Uterus (tissue), 4 donors: ENCODE data around the gene FAM180B. TPM values are rescaled to one million over a fixed set of nuclear protein-coding genes. Genes with fewer than 3 reads are reported as not detected.
"Not testable (repeated sequence)": the region's sequence is repeated elsewhere in the genome, so short reads cannot be mapped to it uniquely, and the experiment has no call there.

Experiments used
- DNase-seq, 2 donors: peaks; one replicate each; pipeline ENCODE4 v3.0.0-alpha.2; 2019 to 2020
- H3K27ac ChIP-seq, 2 donors: fragments of 200-600 bp; sonication (generic); 1 replicate in 1 of 2; 2 replicates in 1 of 2; pipeline ENCODE4 v1.5.1; 2016 to 2018
- H3K27me3 ChIP-seq, 2 donors: fragments of 200-600 bp; sonication (generic); one replicate each; pipeline ENCODE4 v1.5.1; 2018 to 2019; ENCODE audit warnings: control low read depth in 1 of 2
- H3K36me3 ChIP-seq, 2 donors: fragments of 200-600 bp; sonication (generic); one replicate each; pipeline ENCODE4 v1.5.1; 2019; ENCODE audit warnings: control low read depth in 1 of 2
- H3K4me1 ChIP-seq, 2 donors: fragments of 200-600 bp; sonication (generic); one replicate each; pipeline ENCODE4 v1.5.1; 2018 to 2019; ENCODE audit warnings: control low read depth in 1 of 2
- H3K4me3 ChIP-seq, 2 donors: fragments of 200-600 bp; sonication (generic); 1 replicate in 1 of 2; 2 replicates in 1 of 2; pipeline ENCODE4 v1.5.1; 2018 to 2019; ENCODE audit warnings: mild to moderate bottlenecking in 1 of 2
- H3K9me3 ChIP-seq, 2 donors: fragments of 200-600 bp; sonication (generic); one replicate each; pipeline ENCODE4 v1.5.1; 2019; ENCODE audit warnings: control low read depth in 1 of 2
- POLR2A ChIP-seq, 2 donors: fragments of 450-650 bp; IDR thresholded peaks; one replicate each; pipeline ENCODE4 v1.6.1; 2016; ENCODE audit warnings: antibody characterized with exemption in 2 of 2, mild to moderate bottlenecking in 1 of 2, moderate library complexity in 1 of 2
- intact Hi-C: fragments of 100-400 bp; cut with DNase I; formaldehyde crosslinking; loops from one replicate; pipeline ENCODE4 v1.15.1; 2023; ENCODE audit warnings: low total_unique reads
- total RNA-seq, 4 donors: library from RNA; depleted of rRNA in 3 of 4; stranded (reverse); fragments of >200 nt in 3 of 4; gene quantifications; one replicate each; pipeline versions ENCODE4 v1.1.0 to v1.2.4, GENCODE V29; 2014 to 2023
- TF ChIP-seq, protein P1 (sequence below), 4 experiments: fragments of 200-600 bp in 2 of 4; fragments of 450-650 bp in 2 of 4; sonication (generic) in 2 of 4; IDR thresholded peaks; one replicate each; pipeline ENCODE4 v1.5.1; 2016 to 2019; ENCODE audit warnings: antibody characterized with exemption in 4 of 4, mild to moderate bottlenecking in 2 of 4, moderate library complexity in 1 of 4
- donor health status: DM: yes; HTN: yes; CAD: no.

FAM180B gene
- total RNA-seq, 4 donors from 2014 or later = 0.21 to 0.30 TPM; not detected in 2

DNA sequence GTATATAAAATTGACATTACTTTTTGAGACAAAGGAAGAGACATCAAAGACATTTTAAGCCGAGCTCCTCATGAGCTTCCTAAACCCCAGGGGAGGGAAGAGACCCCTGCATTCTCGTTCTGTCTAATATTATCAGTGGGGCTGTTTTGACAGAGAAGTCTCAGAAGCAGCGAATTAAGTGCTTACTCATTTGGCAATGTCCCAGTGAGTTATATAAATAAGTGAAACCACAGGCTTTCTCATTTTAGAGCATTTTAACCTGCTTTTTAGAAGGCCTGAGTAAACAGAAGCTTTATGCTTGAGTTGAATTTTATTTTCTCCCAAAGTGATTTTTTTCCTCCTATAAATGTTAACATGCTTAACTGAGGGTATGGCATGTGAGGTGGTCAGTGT is 30.9 kb downstream of the FAM180B start:
- Histone ChIP-seq H3K36me3 (no peaks in the 10 kb centered on the region), H3K4me3 (no peak overlapping the region), H3K4me1 (no peaks in the 10 kb centered on the region), H3K27ac (no peak overlapping the region), H3K9me3 (no peaks in the 10 kb centered on the region), H3K27me3 (no peaks in the 10 kb centered on the region)
- DNase-seq = no peak
- no peak for TF ChIP-seq POLR2A (IDR thresholded peaks at IDR 0.05)
- TF ChIP-seq, protein P1, sequence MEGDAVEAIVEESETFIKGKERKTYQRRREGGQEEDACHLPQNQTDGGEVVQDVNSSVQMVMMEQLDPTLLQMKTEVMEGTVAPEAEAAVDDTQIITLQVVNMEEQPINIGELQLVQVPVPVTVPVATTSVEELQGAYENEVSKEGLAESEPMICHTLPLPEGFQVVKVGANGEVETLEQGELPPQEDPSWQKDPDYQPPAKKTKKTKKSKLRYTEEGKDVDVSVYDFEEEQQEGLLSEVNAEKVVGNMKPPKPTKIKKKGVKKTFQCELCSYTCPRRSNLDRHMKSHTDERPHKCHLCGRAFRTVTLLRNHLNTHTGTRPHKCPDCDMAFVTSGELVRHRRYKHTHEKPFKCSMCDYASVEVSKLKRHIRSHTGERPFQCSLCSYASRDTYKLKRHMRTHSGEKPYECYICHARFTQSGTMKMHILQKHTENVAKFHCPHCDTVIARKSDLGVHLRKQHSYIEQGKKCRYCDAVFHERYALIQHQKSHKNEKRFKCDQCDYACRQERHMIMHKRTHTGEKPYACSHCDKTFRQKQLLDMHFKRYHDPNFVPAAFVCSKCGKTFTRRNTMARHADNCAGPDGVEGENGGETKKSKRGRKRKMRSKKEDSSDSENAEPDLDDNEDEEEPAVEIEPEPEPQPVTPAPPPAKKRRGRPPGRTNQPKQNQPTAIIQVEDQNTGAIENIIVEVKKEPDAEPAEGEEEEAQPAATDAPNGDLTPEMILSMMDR (IDR thresholded peaks at IDR 0.05) = no peak
- intact Hi-C loops = no loop called here

DNA sequence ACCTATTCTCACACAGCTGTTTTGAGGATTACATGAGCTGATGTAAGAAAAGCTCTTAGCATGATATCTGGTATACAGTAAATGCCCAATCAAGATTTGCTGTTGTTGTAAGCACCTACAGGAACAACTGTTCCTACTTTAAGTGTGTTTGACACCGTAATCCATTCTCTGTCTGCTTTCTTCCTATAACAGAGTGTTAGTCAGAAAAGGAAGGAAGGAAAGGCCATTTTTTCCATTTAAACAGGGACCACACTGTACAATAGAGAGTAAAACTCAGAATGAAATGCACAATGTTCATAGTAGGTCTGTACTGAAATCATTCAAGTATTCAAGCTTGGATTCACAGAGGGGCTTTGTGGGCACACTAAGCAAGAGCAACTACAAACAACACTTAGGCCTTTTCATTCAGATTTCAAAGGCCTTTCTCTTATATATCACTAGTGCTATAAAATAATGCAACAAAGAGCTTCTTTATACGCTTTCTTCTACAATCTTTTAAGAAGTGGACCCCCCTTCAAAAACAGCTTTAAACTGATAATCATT is 34.4 kb downstream of the FAM180B start:
- no peak overlapping the region for H3K27ac ChIP-seq
- no peaks in the 10 kb centered on the region for H3K27me3 ChIP-seq
- H3K4me1 ChIP-seq = no peaks in the 10 kb centered on the region
- H3K9me3 ChIP-seq = no peaks in the 10 kb centered on the region
- no peak for DNase-seq
- no peaks in the 10 kb centered on the region for H3K36me3 ChIP-seq
- intact Hi-C loops = no loop called here
- no peak for TF ChIP-seq POLR2A (IDR thresholded peaks at IDR 0.05)
- TF ChIP-seq, protein P1 (IDR thresholded peaks at IDR 0.05) = no peak
- H3K4me3 ChIP-seq = no peak overlapping the region

DNA sequence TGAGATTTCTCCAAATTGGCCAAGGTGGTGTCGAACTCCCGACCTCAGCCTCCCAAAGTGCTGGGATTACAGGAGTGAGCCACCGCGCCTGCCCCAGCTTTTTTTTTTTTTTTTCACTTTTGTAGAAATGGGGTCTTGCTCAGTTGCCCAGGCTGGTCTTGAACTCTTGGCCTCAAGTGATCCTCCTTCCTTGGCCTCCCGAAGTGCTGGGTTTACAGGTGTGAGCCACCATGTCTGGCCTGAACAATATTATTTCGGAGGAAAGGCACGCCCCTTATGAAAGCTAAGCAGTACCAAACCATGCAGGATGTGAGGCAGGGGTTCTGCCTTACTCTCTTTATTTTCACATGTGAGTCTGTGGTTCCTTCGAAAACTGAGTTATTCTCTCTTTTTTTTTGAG is 39.8 kb downstream of the FAM180B start:
- no peak overlapping the region for H3K4me3 ChIP-seq
- no peak overlapping the region for H3K27ac ChIP-seq
- H3K27me3 ChIP-seq = no peaks in the 10 kb centered on the region
- H3K9me3 ChIP-seq = no peaks in the 10 kb centered on the region
- DNase-seq = no peak
- intact Hi-C loops = no loop called here
- no peaks in the 10 kb centered on the region for H3K36me3 ChIP-seq
- TF ChIP-seq, protein P1 (IDR thresholded peaks at IDR 0.05) = no peak
- TF ChIP-seq POLR2A (IDR thresholded peaks at IDR 0.05) = no peak
- H3K4me1 ChIP-seq = no peaks in the 10 kb centered on the region

DNA sequence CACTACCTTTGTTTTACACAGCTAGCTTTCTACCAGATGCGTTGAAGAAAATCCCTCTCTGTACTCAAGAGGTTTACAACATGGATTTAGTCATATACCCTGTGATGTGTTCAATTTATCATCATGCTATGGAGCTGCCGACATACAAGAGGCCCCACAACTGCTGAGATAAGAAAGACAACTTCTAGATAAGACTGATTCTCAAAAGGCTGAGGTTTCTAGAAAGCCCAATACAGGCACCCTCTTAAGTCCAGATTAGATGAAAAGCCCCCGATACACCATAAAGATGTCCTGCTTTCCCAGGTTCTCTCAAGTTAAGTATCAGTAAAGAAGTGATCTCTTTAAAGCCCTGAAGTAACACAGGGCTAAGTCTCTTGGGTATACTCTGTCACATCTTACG is 41.5 kb downstream of the FAM180B start:
- TF ChIP-seq, protein P1 (IDR thresholded peaks at IDR 0.05) = no peak
- TF ChIP-seq POLR2A (IDR thresholded peaks at IDR 0.05) = no peak
- H3K36me3 ChIP-seq = no peaks in the 10 kb centered on the region
- intact Hi-C loops = no loop called here

GRCh38 chr11:47631473-47631872 is 45.0 kb downstream of the FAM180B start:
- Histone ChIP-seq H3K9me3 (no peaks in the 10 kb centered on the region), H3K4me1 (no peaks in the 10 kb centered on the region), H3K36me3 (no peaks in the 10 kb centered on the region), H3K27me3 (no peaks in the 10 kb centered on the region), H3K27ac (no peak overlapping the region), H3K4me3 (no peak overlapping the region)
- TF ChIP-seq, protein P1 (IDR thresholded peaks at IDR 0.05) = no peak
- TF ChIP-seq POLR2A (IDR thresholded peaks at IDR 0.05) = no peak
- no peak for DNase-seq
- intact Hi-C loops = no loop called here

More for the DNA sequence above, 41.5 kb downstream of the FAM180B start:
- H3K4me3 ChIP-seq = no peak overlapping the region
- no peaks in the 10 kb centered on the region for H3K27me3 ChIP-seq
- no peaks in the 10 kb centered on the region for H3K4me1 ChIP-seq
- no peak for DNase-seq
- no peak overlapping the region for H3K27ac ChIP-seq
- no peaks in the 10 kb centered on the region for H3K9me3 ChIP-seq

GRCh38 chr11:47636331-47636730 is 49.9 kb downstream of the FAM180B start:
- H3K4me1 ChIP-seq, H3K36me3 ChIP-seq, H3K4me3 ChIP-seq, DNase-seq, H3K27me3 ChIP-seq, intact Hi-C loops, H3K9me3 ChIP-seq: not testable (repeated sequence)
- H3K27ac ChIP-seq = peak overlapping the region in 1 of 2 donors; percentile 71
